Esophagus muscularis mucosa (tissue), 4 donors: ENCODE data around the gene TWSG1. TPM values are rescaled to one million over a fixed set of nuclear protein-coding genes. Genes with fewer than 3 reads are reported as not detected.

Source experiments
- DNase-seq: peaks from one replicate; pipeline ENCODE4 v3.0.0-alpha.2; 2017; ENCODE audit errors: extremely low spot score
- H3K27ac ChIP-seq, 4 donors: fragments of 200-600 bp; sonication (generic); replicated peaks in 1 of 4; 1 replicate in 3 of 4; 2 replicates in 1 of 4; pipeline ENCODE4 v1.5.1; 2016 to 2019; ENCODE audit warnings: mild to moderate bottlenecking in 1 of 4
- H3K27me3 ChIP-seq, 4 donors: fragments of 200-600 bp; sonication (generic); one replicate each; pipeline versions ENCODE4 v1.5.1 to v1.6.0; 2016 to 2019
- H3K36me3 ChIP-seq, 4 donors: fragments of 200-600 bp; sonication (generic); one replicate each; pipeline ENCODE4 v1.5.1; 2016 to 2019
- H3K4me1 ChIP-seq, 4 donors: fragments of 200-600 bp; sonication (generic); one replicate each; pipeline ENCODE4 v1.5.1; 2016 to 2019
- H3K4me3 ChIP-seq, 4 donors: fragments of 200-600 bp; sonication (generic); 1 replicate in 2 of 4; 2 replicates in 2 of 4; pipeline ENCODE4 v1.5.1; 2016 to 2019; ENCODE audit warnings: mild to moderate bottlenecking in 4 of 4, moderate library complexity in 1 of 4
- H3K9me3 ChIP-seq, 4 donors: fragments of 200-600 bp; sonication (generic); 1 replicate in 3 of 4; 2 replicates in 1 of 4; pipeline ENCODE4 v1.5.1; 2016 to 2019
- CTCF ChIP-seq, 3 experiments: fragments of 200-600 bp in 2 of 3; fragments of 450-650 bp in 1 of 3; sonication (generic) in 2 of 3; IDR thresholded peaks; one replicate each; pipeline ENCODE4 v1.5.1; 2017 to 2019; ENCODE audit warnings: antibody characterized with exemption in 3 of 3, mild to moderate bottlenecking in 2 of 3, moderate library complexity in 1 of 3
- EP300 ChIP-seq: sonication (generic); formaldehyde crosslinking; IDR thresholded peaks from one replicate; pipeline ENCODE4 v1.6.1; 2017; ENCODE audit warnings: antibody characterized with exemption
- POLR2A ChIP-seq: fragments of 450-650 bp; IDR thresholded peaks from one replicate; pipeline ENCODE4 v1.6.1; 2017; ENCODE audit warnings: antibody characterized with exemption, moderate library complexity, mild to moderate bottlenecking, low read depth
- POLR2AphosphoS5 ChIP-seq, 2 donors: sonication (generic); formaldehyde crosslinking; IDR thresholded peaks; one replicate each; pipeline ENCODE4 v1.6.1; 2017; ENCODE audit warnings: antibody characterized with exemption in 2 of 2
- WGBS: methylation state at CpG from one replicate; pipeline ENCODE4 v1.1.5; 2018; 5-methylcytosine and 5-hydroxymethylcytosine counted together
- intact Hi-C: fragments of 100-400 bp; cut with DNase I; formaldehyde crosslinking; loops from one replicate; pipeline ENCODE4 v1.15.1; 2023
- total RNA-seq, 4 donors: library from RNA; depleted of rRNA; stranded (reverse); fragments of >200 nt; gene quantifications; one replicate each; pipeline versions ENCODE4 v1.1.0 to v1.2.1, GENCODE V29; 2016

The TWSG1 gene
- total RNA-seq, 4 donors from 2014 or later: 88.1 to 131 (median 101) TPM

DNA sequence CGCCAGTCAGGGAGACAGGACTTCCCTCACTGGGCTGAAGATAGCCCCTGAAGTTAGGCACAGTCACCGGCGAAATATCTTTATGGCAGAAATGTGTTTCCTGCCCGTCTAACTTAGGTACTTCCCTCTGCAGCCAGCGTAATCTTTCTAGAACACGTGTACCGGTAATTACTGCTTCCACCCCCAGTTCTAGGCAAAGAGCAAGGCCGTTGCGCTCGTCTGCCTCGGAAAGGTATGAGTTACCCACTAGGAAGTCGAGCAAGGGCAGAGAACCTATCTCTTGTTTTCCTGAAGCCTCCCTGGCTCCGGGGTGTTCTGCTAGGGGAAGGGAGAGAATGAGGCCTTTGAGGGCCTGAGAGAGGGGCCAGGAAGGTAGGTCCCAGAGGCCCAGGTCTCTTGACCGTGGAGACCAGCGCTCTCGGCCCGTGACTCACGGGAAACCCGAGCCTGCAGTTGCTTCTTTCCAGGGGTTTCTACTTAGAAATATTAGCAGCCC, 70.0 kb downstream of the TWSG1 start:
- peak overlapping the region in 1 of 4 donors; percentile 30 for H3K4me3 ChIP-seq
- peaks cover 0 to 17% (median 12%) of the 10 kb centered on the region in 4 donors for H3K4me1 ChIP-seq
- no peaks in the 10 kb centered on the region for H3K27me3 ChIP-seq
- no peak for DNase-seq
- no peaks in the 10 kb centered on the region for H3K9me3 ChIP-seq
- peak overlapping the region in 3 of 4 donors; percentile 8 to 33 (median 21) for H3K27ac ChIP-seq
- intact Hi-C loops: no loop called here
- 86% methylated on average over 11 of the region's 19 CpGs for WGBS
- TF ChIP-seq POLR2A: no peak
- peak in 1 of 2 donors; percentile 56 for TF ChIP-seq POLR2AphosphoS5 (IDR thresholded peaks at IDR 0.05)
- H3K36me3 ChIP-seq: peaks cover 0 to 16% (median 0%) of the 10 kb centered on the region in 4 donors

GRCh38 chr18:9405130-9405529, 70.6 kb downstream of the TWSG1 start:
- DNase-seq: no peak

DNA sequence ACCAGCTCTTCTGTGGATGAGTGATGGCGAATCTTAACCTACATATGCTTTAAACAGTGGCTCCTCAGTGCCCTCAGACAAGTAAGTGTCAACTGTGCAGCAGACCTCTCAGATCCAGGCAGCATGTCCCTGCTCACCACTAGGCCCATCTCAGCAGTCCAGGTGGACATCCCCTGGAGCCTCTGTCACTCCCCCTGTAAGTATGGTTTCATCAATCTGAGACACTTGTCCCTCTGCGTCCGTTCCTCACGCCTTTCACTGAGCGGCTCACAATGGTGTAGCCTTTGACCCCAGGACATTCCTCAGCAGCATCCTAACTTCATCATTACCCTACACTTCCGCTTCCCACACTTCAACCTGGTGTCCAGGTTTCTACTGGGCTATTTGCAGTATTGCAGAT, 71.4 kb downstream of the TWSG1 start:
- intact Hi-C loops: no loop called here
- DNase-seq: no peak
- peaks cover 0 to 14% (median 0%) of the 10 kb centered on the region in 4 donors for H3K36me3 ChIP-seq
- H3K27ac ChIP-seq: no peak overlapping the region
- peaks cover 0 to 5% (median 2%) of the 10 kb centered on the region in 4 donors for H3K4me1 ChIP-seq
- no peaks in the 10 kb centered on the region for H3K9me3 ChIP-seq
- H3K27me3 ChIP-seq: no peaks in the 10 kb centered on the region
- H3K4me3 ChIP-seq: no peak overlapping the region
- TF ChIP-seq POLR2AphosphoS5 (IDR thresholded peaks at IDR 0.05) (no peak), POLR2A (no peak), EP300 (no peak), CTCF (IDR thresholded peaks at IDR 0.05) (no peak)
- 94% methylated on average over 6 of the region's 6 CpGs for WGBS

More at GRCh38 chr18:9405130-9405529, 70.6 kb downstream of the TWSG1 start:
- no peaks in the 10 kb centered on the region for H3K27me3 ChIP-seq
- no peak overlapping the region for H3K4me3 ChIP-seq
- peak overlapping the region in 3 of 4 donors; percentile 8 to 33 (median 21) for H3K27ac ChIP-seq
- H3K36me3 ChIP-seq: peaks cover 0 to 14% (median 0%) of the 10 kb centered on the region in 4 donors
- TF ChIP-seq CTCF (IDR thresholded peaks at IDR 0.05): no peak
- no peak for TF ChIP-seq POLR2AphosphoS5 (IDR thresholded peaks at IDR 0.05)
- TF ChIP-seq EP300: no peak
- no peak for TF ChIP-seq POLR2A
- intact Hi-C loops: no loop called here
- WGBS: 77% methylated on average over 7 of the region's 7 CpGs
- peaks cover 0 to 12% (median 7%) of the 10 kb centered on the region in 4 donors for H3K4me1 ChIP-seq
- H3K9me3 ChIP-seq: no peaks in the 10 kb centered on the region

- H3K27ac ChIP-seq: no peak overlapping the region
- intact Hi-C loops: loop anchor here (10.0 kb wide), 1 partner anchor 56 kb away; no protein-coding TSS in a partner anchor
Observed at GRCh38 chr18:9410515-9410914, 75.9 kb downstream of the TWSG1 start.

GRCh38 chr18:9413576-9413975, 79.0 kb downstream of the TWSG1 start:
- Histone ChIP-seq H3K4me3 (no peak overlapping the region), H3K27ac (no peak overlapping the region), H3K27me3 (no peaks in the 10 kb centered on the region), H3K9me3 (no peaks in the 10 kb centered on the region), H3K36me3 (no peaks in the 10 kb centered on the region), H3K4me1 (peaks cover 7 to 25% (median 23%) of the 10 kb centered on the region in 4 donors)
- no peak for DNase-seq
- TF ChIP-seq CTCF (IDR thresholded peaks at IDR 0.05) (no peak), POLR2AphosphoS5 (IDR thresholded peaks at IDR 0.05) (no peak), POLR2A (no peak), EP300 (no peak)
- intact Hi-C loops: loop anchor here (10.0 kb wide), 1 partner anchor 59 kb away; no protein-coding TSS in a partner anchor
- WGBS: 42% methylated on average over 1 of the region's 1 CpG

More at GRCh38 chr18:9410515-9410914, 75.9 kb downstream of the TWSG1 start:
- Histone ChIP-seq H3K27me3 (no peaks in the 10 kb centered on the region), H3K9me3 (no peaks in the 10 kb centered on the region), H3K36me3 (no peaks in the 10 kb centered on the region), H3K4me3 (no peak overlapping the region), H3K4me1 (no peaks in the 10 kb centered on the region)
- DNase-seq: no peak
- TF ChIP-seq POLR2A (no peak), CTCF (IDR thresholded peaks at IDR 0.05) (no peak), POLR2AphosphoS5 (IDR thresholded peaks at IDR 0.05) (no peak), EP300 (no peak)
- WGBS: 65% methylated on average over 1 of the region's 1 CpG
